Thoracic aorta (tissue), 2 donors: ENCODE results near the gene NXNL1. TPM values are rescaled to one million over a fixed set of nuclear protein-coding genes. Genes with fewer than 3 reads are reported as not detected.
"Not testable (repeated sequence)": the region's sequence is repeated elsewhere in the genome, so short reads cannot be mapped to it uniquely, and the experiment has no call there.

Source experiments
- ATAC-seq: fragments of 150-250 bp; one replicate; pipeline ENCODE4 v1.8.0; 2017; ENCODE audit warnings: low read depth; ENCODE audit not compliant: insufficient number of reproducible peaks, low FRiP score
- DNase-seq: peaks from one replicate; pipeline ENCODE4 v3.0.0-alpha.2; 2020; ENCODE audit warnings: low spot score
- H3K27ac ChIP-seq, 2 donors: fragments of 200-600 bp; sonication (generic); 1 replicate in 1 of 2; 2 replicates in 1 of 2; pipeline ENCODE4 v1.5.1; 2016; ENCODE audit warnings: mild to moderate bottlenecking in 2 of 2, moderate library complexity in 2 of 2
- H3K27me3 ChIP-seq: fragments of 200-600 bp; sonication (generic); replicated peaks from 2 replicates; pipeline ENCODE4 v1.6.0; 2016; ENCODE audit warnings: mild to moderate bottlenecking; ENCODE audit not compliant: insufficient read depth
- H3K36me3 ChIP-seq: fragments of 200-600 bp; sonication (generic); one replicate; pipeline ENCODE4 v1.5.1; 2016
- H3K4me1 ChIP-seq, 2 donors: fragments of 200-600 bp; sonication (generic); 1 replicate in 1 of 2; 2 replicates in 1 of 2; pipeline versions ENCODE4 v1.5.1 to v1.6.0; 2016; ENCODE audit warnings: low read depth in 2 of 2, mild to moderate bottlenecking in 1 of 2; ENCODE audit not compliant: control insufficient read depth in 1 of 2
- H3K4me3 ChIP-seq: fragments of 200-600 bp; sonication (generic); 2 replicates; pipeline ENCODE4 v1.5.1; 2016; ENCODE audit warnings: mild to moderate bottlenecking
- H3K9me3 ChIP-seq: fragments of 200-600 bp; sonication (generic); 2 replicates; pipeline ENCODE4 v1.5.1; 2016
- total RNA-seq, 2 donors: library from RNA; depleted of rRNA; stranded (reverse); fragments of >200 nt; gene quantifications; one replicate each; pipeline versions ENCODE4 v1.1.0 to v1.2.3, GENCODE V29; 2016
- TF ChIP-seq, protein P1 (sequence below): fragments of 200-600 bp; sonication (generic); IDR thresholded peaks from one replicate; pipeline ENCODE4 v1.5.1; 2019; ENCODE audit warnings: antibody characterized with exemption

Gene NXNL1
- total RNA-seq, 2 donors from 2014 or later = not detected

DNA sequence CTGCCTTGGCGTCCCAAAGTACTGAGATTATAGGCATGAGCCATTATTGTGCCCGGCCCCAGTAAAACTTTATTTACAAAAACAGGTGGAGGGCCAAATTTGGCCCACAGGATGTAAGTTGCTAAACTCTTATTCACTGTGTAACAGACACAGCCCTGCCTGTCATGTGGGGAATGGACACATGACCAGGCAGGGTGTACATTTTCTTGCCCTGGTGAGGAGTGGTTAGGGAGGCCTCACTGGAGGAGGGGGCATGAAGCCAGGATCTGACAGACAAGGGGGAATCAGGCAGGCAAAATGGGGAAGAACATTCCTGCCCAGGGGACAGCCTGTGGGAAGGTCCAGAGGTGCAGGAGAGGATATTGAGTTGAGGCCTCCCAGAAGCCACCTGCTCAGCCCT, 43.3 kb upstream of the NXNL1 start:
- Histone ChIP-seq H3K9me3 (no peaks in the 10 kb centered on the region), H3K27me3 (no peaks in the 10 kb centered on the region), H3K27ac (no peak overlapping the region), H3K4me3 (no peak overlapping the region), H3K4me1 (no peaks in the 10 kb centered on the region), H3K36me3 (peaks cover 3% of the 10 kb centered on the region)
- DNase-seq = no peak
- TF ChIP-seq, protein P1, sequence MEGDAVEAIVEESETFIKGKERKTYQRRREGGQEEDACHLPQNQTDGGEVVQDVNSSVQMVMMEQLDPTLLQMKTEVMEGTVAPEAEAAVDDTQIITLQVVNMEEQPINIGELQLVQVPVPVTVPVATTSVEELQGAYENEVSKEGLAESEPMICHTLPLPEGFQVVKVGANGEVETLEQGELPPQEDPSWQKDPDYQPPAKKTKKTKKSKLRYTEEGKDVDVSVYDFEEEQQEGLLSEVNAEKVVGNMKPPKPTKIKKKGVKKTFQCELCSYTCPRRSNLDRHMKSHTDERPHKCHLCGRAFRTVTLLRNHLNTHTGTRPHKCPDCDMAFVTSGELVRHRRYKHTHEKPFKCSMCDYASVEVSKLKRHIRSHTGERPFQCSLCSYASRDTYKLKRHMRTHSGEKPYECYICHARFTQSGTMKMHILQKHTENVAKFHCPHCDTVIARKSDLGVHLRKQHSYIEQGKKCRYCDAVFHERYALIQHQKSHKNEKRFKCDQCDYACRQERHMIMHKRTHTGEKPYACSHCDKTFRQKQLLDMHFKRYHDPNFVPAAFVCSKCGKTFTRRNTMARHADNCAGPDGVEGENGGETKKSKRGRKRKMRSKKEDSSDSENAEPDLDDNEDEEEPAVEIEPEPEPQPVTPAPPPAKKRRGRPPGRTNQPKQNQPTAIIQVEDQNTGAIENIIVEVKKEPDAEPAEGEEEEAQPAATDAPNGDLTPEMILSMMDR = no peak
- ATAC-seq = no peak

DNA sequence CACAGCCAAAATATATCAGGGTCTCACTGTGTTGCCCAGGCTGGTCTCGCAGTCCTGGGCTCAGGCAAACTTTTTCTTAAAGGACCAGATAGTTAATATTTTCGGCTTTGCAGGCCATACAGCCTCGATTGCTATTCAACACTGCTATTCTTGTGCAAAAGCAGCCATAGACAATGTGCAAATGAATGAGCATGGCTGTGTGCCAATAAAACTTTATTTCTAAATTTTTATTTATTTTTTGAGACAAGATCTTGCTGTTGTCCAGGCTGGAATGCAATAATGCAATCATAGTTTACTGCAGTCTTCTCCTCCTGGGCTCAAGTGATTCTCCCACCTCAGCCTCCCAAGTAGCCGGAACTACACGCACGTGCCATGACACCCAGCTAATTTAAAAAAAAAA, 42.5 kb upstream of the NXNL1 start:
- H3K27ac ChIP-seq = no peak overlapping the region
- H3K36me3 ChIP-seq = peaks cover 3% of the 10 kb centered on the region
- H3K9me3 ChIP-seq = no peaks in the 10 kb centered on the region
- no peaks in the 10 kb centered on the region for H3K4me1 ChIP-seq
- H3K4me3 ChIP-seq = no peak overlapping the region
- no peaks in the 10 kb centered on the region for H3K27me3 ChIP-seq
- TF ChIP-seq, protein P1 = no peak
- ATAC-seq = no peak
- DNase-seq = no peak

GRCh38 chr19:17500447-17501198, 39.9 kb upstream of the NXNL1 start:
- TF ChIP-seq, protein P1 = no peak
- DNase-seq (no peak), ATAC-seq (no peak)
- Histone ChIP-seq H3K9me3 (no peaks in the 10 kb centered on the region), H3K27ac (no peak overlapping the region), H3K36me3 (peaks cover 8% of the 10 kb centered on the region), H3K27me3 (no peaks in the 10 kb centered on the region), H3K4me3 (no peak overlapping the region), H3K4me1 (no peaks in the 10 kb centered on the region)

GRCh38 chr19:17499648-17500446, 39.1 kb upstream of the NXNL1 start:
- ATAC-seq = no peak
- H3K27me3 ChIP-seq = no peaks in the 10 kb centered on the region
- H3K27ac ChIP-seq = no peak overlapping the region
- TF ChIP-seq, protein P1 = no peak
- no peak overlapping the region for H3K4me3 ChIP-seq
- no peak for DNase-seq
- H3K36me3 ChIP-seq = peaks cover 8% of the 10 kb centered on the region
- no peaks in the 10 kb centered on the region for H3K9me3 ChIP-seq
- H3K4me1 ChIP-seq = no peaks in the 10 kb centered on the region

DNA sequence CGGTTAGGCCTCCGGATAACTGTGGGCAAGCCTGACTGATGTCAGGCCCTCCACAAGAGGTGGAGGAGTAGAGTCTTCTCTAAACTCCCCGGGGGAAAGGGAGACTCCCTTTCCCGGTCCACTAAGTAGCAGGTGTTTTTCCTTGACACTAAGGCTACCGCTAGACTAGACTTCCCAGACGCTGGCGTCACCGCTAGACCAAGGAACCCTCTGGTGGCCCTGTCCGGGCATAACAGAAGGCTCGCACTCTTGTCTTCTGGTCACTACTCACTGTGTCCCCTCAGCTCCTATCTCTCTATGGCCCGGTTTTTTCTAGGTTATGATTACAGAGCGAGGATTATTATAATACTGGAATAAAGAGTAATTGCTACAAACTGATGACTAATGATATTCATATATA, 38.3 kb upstream of the NXNL1 start:
- H3K4me1 ChIP-seq, H3K27me3 ChIP-seq, H3K9me3 ChIP-seq, H3K27ac ChIP-seq, H3K4me3 ChIP-seq, DNase-seq, H3K36me3 ChIP-seq, ATAC-seq: not testable (repeated sequence)
